ENCODE results near the gene TNFRSF14. TPM values are rescaled to one million over a fixed set of nuclear protein-coding genes. Genes with fewer than 3 reads are reported as not detected.

Gene TNFRSF14
- total RNA-seq, 4 donors from 2014 or later: 3.4 to 11.5 (median 5.0) TPM

GRCh38 chr1:2591233-2591580, 35.0 kb downstream of the TNFRSF14 start:
- Histone ChIP-seq H3K9me3 (no peaks in the 10 kb centered on the region), H3K36me3 (no peaks in the 10 kb centered on the region), H3K27ac (no peak overlapping the region), H3K27me3 (peaks cover 3 to 28% (median 5%) of the 10 kb centered on the region in 3 donors), H3K4me1 (peaks cover 0 to 8% of the 10 kb centered on the region in 2 donors), H3K4me3 (no peak overlapping the region)
- intact Hi-C loops (cut with DNase I; ENCODE audit: low total_unique reads): no loop called here
- ATAC-seq (no peak), DNase-seq (no peak)
- no peak for TF ChIP-seq CTCF (IDR thresholded peaks at IDR 0.05 in 4 of 5, conservative IDR thresholded peaks at IDR 0.05 in 1 of 5)
- no peak for TF ChIP-seq POLR2A (IDR thresholded peaks at IDR 0.05)
- in situ Hi-C loops (cut with MboI; ENCODE audit: low sequenced_read_pairs in 4 of 4): loop anchor here in 2 of 4 donors (25.0 kb wide), 1 partner anchor 404 kb away; the partner anchor contains the start of gene FAAP20 (in 2 of the 2)

GRCh38 chr1:2591581-2592261, 35.5 kb downstream of the TNFRSF14 start:
- Histone ChIP-seq H3K4me1 (peaks cover 0 to 8% of the 10 kb centered on the region in 2 donors), H3K9me3 (no peaks in the 10 kb centered on the region), H3K27me3 (peaks cover 3 to 28% (median 5%) of the 10 kb centered on the region in 3 donors), H3K4me3 (no peak overlapping the region), H3K27ac (no peak overlapping the region), H3K36me3 (no peaks in the 10 kb centered on the region)
- no peak for TF ChIP-seq POLR2A (IDR thresholded peaks at IDR 0.05)
- TF ChIP-seq CTCF (IDR thresholded peaks at IDR 0.05 in 4 of 5, conservative IDR thresholded peaks at IDR 0.05 in 1 of 5): no peak
- in situ Hi-C loops (cut with MboI; ENCODE audit: low sequenced_read_pairs in 4 of 4): loop anchor here in 2 of 4 donors (25.0 kb wide), 1 partner anchor 404 kb away; the partner anchor contains the start of gene FAAP20 (in 2 of the 2)
- ATAC-seq (no peak), DNase-seq (no peak)
- intact Hi-C loops (cut with DNase I; ENCODE audit: low total_unique reads): no loop called here

GRCh38 chr1:2592672-2593071, 36.5 kb downstream of the TNFRSF14 start:
- H3K9me3 ChIP-seq: no peaks in the 10 kb centered on the region
- no peaks in the 10 kb centered on the region for H3K36me3 ChIP-seq
- peaks cover 0 to under 1% of the 10 kb centered on the region in 2 donors for H3K4me1 ChIP-seq
- ATAC-seq (no peak), DNase-seq (no peak)
- H3K27me3 ChIP-seq: peaks cover 3 to 28% (median 5%) of the 10 kb centered on the region in 3 donors
- intact Hi-C loops (cut with DNase I; ENCODE audit: low total_unique reads) (no loop called here), in situ Hi-C loops (cut with MboI; ENCODE audit: low sequenced_read_pairs in 4 of 4) (loop anchor here in 2 of 4 donors (25.0 kb wide), 1 partner anchor 405 kb away; the partner anchor contains the start of gene FAAP20 (in 2 of the 2))
- no peak overlapping the region for H3K27ac ChIP-seq
- TF ChIP-seq POLR2A (IDR thresholded peaks at IDR 0.05) (no peak), CTCF (IDR thresholded peaks at IDR 0.05 in 4 of 5, conservative IDR thresholded peaks at IDR 0.05 in 1 of 5) (no peak)
- no peak overlapping the region for H3K4me3 ChIP-seq

- Histone ChIP-seq H3K27me3 (peaks cover 3 to 28% (median 5%) of the 10 kb centered on the region in 3 donors), H3K4me3 (peak overlapping the region in 2 of 4 donors; percentile 19 to 35), H3K36me3 (no peaks in the 10 kb centered on the region), H3K27ac (no peak overlapping the region), H3K9me3 (no peaks in the 10 kb centered on the region), H3K4me1 (no peaks in the 10 kb centered on the region)
- no peak for TF ChIP-seq CTCF (IDR thresholded peaks at IDR 0.05 in 4 of 5, conservative IDR thresholded peaks at IDR 0.05 in 1 of 5)
- TF ChIP-seq POLR2A (IDR thresholded peaks at IDR 0.05): no peak
- in situ Hi-C loops (cut with MboI; ENCODE audit: low sequenced_read_pairs in 4 of 4) (loop anchor here in 2 of 4 donors (25.0 kb wide), 1 partner anchor 406 kb away; the partner anchor contains the start of gene FAAP20 (in 2 of the 2)), intact Hi-C loops (cut with DNase I; ENCODE audit: low total_unique reads) (no loop called here)
- no peak for ATAC-seq
- no peak for DNase-seq
Observed at GRCh38 chr1:2593251-2593878, 37.2 kb downstream of the TNFRSF14 start.
